ENCODE results near the gene AUTS2. TPM values are rescaled to one million over a fixed set of nuclear protein-coding genes. Genes with fewer than 3 reads are reported as not detected.

The AUTS2 gene
- total and polyA plus RNA-seq, 4 donors, result 4.9 to 24.4 (median 7.0) TPM

DNA sequence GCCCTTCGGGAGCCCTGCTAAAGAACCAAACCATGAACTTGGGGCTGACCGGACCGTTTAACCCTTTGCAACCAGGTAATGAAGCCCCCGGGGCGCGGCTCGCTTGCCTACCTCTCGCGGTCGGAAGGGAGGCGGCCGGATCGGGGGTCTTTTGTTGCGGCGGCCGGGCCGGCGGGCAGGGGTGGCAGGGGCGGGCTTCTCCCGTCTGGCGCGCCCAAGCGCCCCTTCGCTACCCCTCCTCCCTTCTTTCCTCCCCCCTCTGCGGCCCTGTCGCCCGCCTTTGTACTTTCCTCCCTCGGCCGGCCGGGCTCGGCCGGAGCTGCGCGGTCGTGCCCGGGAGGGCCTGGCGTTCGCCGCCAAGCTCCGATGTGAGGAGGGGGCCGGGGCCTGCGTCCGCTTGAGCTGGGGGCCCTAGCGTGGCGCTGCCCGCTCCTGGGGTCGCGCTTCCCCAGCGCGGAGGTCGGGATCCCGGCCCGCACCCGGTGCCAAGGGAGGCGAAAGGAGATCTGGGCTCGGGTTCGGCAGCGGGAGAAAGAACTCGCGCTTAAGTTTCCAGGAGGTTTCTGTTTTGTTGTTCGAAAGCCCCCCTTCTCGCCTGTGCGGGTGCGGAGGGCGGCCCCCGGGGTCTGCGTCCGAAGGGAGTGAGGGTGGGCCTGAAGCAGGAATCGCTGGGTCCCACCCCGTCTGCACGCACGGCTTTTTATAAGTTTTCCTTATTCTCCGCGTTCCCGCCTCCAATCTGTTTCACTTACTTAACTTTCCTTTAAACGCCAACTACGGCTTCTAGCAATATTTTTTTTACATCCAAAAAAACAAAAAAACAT lies 1096.9 kb downstream of the AUTS2 start (continued):
- TF ChIP-seq HNF4A (conservative IDR thresholded peaks at IDR 0.05) (no peak), YY1 (IDR thresholded peaks at IDR 0.05) (no peak)

DNA sequence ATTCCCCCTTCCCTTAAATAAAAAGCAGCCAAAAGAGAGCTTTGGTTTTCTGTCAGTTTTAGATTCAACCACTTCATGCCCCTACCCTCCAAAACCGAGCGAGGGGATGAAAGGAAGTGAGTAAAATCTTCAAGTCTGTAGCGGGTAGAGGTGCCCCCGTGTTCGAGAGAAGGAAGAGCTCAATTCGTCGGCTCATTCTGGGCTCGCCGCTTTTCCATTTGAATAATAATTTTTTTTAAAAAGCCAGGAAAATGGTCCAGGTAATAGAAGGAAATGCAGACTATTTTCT lies 1097.5 kb downstream of the AUTS2 start:
- TF ChIP-seq JUND (IDR thresholded peaks at IDR 0.05) (no peak), FOXA1 (IDR thresholded peaks at IDR 0.05) (no peak), HNF4A (conservative IDR thresholded peaks at IDR 0.05) (no peak), RAD21 (IDR thresholded peaks at IDR 0.05) (no peak), SP1 (IDR thresholded peaks at IDR 0.05) (no peak), FOXA2 (IDR thresholded peaks at IDR 0.05) (no peak), NR2F2 (IDR thresholded peaks at IDR 0.05) (no peak), EGR1 (IDR thresholded peaks at IDR 0.05; ENCODE audit: low read depth in 2 of 2) (no peak), HNF4G (IDR thresholded peaks at IDR 0.05) (no peak), GABPA (IDR thresholded peaks at IDR 0.05 in 1 of 2, conservative IDR thresholded peaks at IDR 0.05 in 1 of 2) (no peak), TAF1 (conservative IDR thresholded peaks at IDR 0.05) (no peak), YY1 (IDR thresholded peaks at IDR 0.05) (no peak)
- TF ChIP-seq, protein P1, sequence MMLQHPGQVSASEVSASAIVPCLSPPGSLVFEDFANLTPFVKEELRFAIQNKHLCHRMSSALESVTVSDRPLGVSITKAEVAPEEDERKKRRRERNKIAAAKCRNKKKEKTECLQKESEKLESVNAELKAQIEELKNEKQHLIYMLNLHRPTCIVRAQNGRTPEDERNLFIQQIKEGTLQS (IDR thresholded peaks at IDR 0.05), result no peak
- TF ChIP-seq, protein P2, sequence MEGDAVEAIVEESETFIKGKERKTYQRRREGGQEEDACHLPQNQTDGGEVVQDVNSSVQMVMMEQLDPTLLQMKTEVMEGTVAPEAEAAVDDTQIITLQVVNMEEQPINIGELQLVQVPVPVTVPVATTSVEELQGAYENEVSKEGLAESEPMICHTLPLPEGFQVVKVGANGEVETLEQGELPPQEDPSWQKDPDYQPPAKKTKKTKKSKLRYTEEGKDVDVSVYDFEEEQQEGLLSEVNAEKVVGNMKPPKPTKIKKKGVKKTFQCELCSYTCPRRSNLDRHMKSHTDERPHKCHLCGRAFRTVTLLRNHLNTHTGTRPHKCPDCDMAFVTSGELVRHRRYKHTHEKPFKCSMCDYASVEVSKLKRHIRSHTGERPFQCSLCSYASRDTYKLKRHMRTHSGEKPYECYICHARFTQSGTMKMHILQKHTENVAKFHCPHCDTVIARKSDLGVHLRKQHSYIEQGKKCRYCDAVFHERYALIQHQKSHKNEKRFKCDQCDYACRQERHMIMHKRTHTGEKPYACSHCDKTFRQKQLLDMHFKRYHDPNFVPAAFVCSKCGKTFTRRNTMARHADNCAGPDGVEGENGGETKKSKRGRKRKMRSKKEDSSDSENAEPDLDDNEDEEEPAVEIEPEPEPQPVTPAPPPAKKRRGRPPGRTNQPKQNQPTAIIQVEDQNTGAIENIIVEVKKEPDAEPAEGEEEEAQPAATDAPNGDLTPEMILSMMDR (IDR thresholded peaks at IDR 0.05; ENCODE audit: low read depth, low read length, missing input control), result no peak
- TF ChIP-seq, protein P3, sequence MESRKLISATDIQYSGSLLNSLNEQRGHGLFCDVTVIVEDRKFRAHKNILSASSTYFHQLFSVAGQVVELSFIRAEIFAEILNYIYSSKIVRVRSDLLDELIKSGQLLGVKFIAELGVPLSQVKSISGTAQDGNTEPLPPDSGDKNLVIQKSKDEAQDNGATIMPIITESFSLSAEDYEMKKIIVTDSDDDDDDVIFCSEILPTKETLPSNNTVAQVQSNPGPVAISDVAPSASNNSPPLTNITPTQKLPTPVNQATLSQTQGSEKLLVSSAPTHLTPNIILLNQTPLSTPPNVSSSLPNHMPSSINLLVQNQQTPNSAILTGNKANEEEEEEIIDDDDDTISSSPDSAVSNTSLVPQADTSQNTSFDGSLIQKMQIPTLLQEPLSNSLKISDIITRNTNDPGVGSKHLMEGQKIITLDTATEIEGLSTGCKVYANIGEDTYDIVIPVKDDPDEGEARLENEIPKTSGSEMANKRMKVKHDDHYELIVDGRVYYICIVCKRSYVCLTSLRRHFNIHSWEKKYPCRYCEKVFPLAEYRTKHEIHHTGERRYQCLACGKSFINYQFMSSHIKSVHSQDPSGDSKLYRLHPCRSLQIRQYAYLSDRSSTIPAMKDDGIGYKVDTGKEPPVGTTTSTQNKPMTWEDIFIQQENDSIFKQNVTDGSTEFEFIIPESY (IDR thresholded peaks at IDR 0.05), result no peak
- TF ChIP-seq, protein P4, sequence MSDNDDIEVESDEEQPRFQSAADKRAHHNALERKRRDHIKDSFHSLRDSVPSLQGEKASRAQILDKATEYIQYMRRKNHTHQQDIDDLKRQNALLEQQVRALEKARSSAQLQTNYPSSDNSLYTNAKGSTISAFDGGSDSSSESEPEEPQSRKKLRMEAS (IDR thresholded peaks at IDR 0.05), result no peak

DNA sequence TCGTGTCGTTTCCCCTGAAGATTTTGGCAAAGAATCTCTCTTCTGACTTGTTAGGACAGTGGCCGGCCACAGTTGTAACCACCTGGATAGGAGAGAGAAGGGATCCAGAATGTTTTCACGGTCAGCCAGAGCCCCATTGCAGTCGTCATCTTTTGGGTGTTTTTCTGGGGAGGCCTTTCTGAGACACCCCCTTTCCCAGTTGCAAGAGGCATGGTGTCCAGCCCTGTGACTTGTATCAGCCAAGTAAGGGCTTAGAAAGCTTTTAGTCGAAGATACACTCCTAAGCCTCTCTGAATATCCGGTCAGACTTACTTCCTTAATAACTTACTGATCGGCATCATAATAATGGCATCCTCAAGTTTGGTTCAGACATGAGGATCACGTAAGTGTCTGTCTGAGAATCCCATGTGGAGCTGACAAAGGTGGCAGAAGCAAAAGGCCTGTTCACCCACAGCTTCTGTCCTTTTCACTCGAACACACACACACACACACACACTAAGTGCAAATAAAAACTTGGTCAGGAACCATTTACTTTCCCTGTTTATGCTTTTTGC lies 1098.0 kb downstream of the AUTS2 start:
- peaks cover 0 to 41% (median 25%) of the 10 kb centered on the region in 4 donors for H3K4me1 ChIP-seq (ENCODE audit: control insufficient read depth in 4 of 4, insufficient read depth in 4 of 4, low read length in 3 of 4)
- peak overlapping the region; percentile 53 to 94 (median 73) for H3K4me3 ChIP-seq (ENCODE audit: low read depth in 1 of 3, low read length in 3 of 3)
- no peaks in the 10 kb centered on the region for H3K27me3 ChIP-seq (ENCODE audit: control insufficient read depth in 4 of 4, insufficient read depth in 4 of 4, low read length in 3 of 4)
- peak overlapping the region; percentile 42 to 71 for H3K27ac ChIP-seq (ENCODE audit: low read depth in 1 of 2, low read length in 2 of 2)
- 18% methylated on average over 10 of the region's 10 CpGs for WGBS
- H3K36me3 ChIP-seq (ENCODE audit: control insufficient read depth in 4 of 4, insufficient read depth in 3 of 4, low read depth in 1 of 4, low read length in 3 of 4), result no peaks in the 10 kb centered on the region
- DNase-seq (ENCODE audit: low spot score), result no peak
- no peaks in the 10 kb centered on the region for H3K9me3 ChIP-seq (ENCODE audit: control insufficient read depth in 4 of 4, low read length in 3 of 4)
- no peak for TF ChIP-seq NR2F2 (IDR thresholded peaks at IDR 0.05)
- TF ChIP-seq RAD21 (IDR thresholded peaks at IDR 0.05), result peak in 1 of 2 donors; percentile 40
- peak in 1 of 2 donors; percentile 16 for TF ChIP-seq HNF4A (conservative IDR thresholded peaks at IDR 0.05)
- TF ChIP-seq RXRA (IDR thresholded peaks at IDR 0.05), result no peak
- TF ChIP-seq JUND (IDR thresholded peaks at IDR 0.05), result no peak
- TF ChIP-seq, protein P3 (IDR thresholded peaks at IDR 0.05), result no peak
- no peak for TF ChIP-seq FOXA2 (IDR thresholded peaks at IDR 0.05)
- TF ChIP-seq TAF1 (conservative IDR thresholded peaks at IDR 0.05), result no peak
- TF ChIP-seq EGR1 (IDR thresholded peaks at IDR 0.05; ENCODE audit: low read depth in 2 of 2), result no peak
- H3K9ac ChIP-seq (ENCODE audit: low read depth in 1 of 2, low read length in 2 of 2), result peak overlapping the region; percentile 68 to 73

More for the DNA sequence above, 1097.5 kb downstream of the AUTS2 start:
- H3K4me3 ChIP-seq (ENCODE audit: low read depth in 1 of 3, low read length in 3 of 3), result peak overlapping the region; percentile 53 to 94 (median 73)
- no peaks in the 10 kb centered on the region for H3K9me3 ChIP-seq (ENCODE audit: control insufficient read depth in 4 of 4, low read length in 3 of 4)
- no peak for DNase-seq (ENCODE audit: low spot score)
- no peaks in the 10 kb centered on the region for H3K27me3 ChIP-seq (ENCODE audit: control insufficient read depth in 4 of 4, insufficient read depth in 4 of 4, low read length in 3 of 4)
- H3K27ac ChIP-seq (ENCODE audit: low read depth in 1 of 2, low read length in 2 of 2), result peak overlapping the region; percentile 42 to 71
- H3K9ac ChIP-seq (ENCODE audit: low read depth in 1 of 2, low read length in 2 of 2), result peak overlapping the region; percentile 68 to 73
- H3K36me3 ChIP-seq (ENCODE audit: control insufficient read depth in 4 of 4, insufficient read depth in 3 of 4, low read depth in 1 of 4, low read length in 3 of 4), result no peaks in the 10 kb centered on the region
- WGBS, result 3% methylated on average over 9 of the region's 9 CpGs
- peaks cover 0 to 41% (median 25%) of the 10 kb centered on the region in 4 donors for H3K4me1 ChIP-seq (ENCODE audit: control insufficient read depth in 4 of 4, insufficient read depth in 4 of 4, low read length in 3 of 4)
